HEK293 (cell line): Measurements from ENCODE around the gene KIAA0232.

Experiments used
- CTCF ChIA-PET: fragments of 350-600 bp; formaldehyde crosslinking; extraction: SDS; loops from one replicate; lab custom pipeline; 2021; ENCODE audit warnings: antibody characterized with exemption; lab: Yijun Ruan, JAX
- POLR2A ChIA-PET: fragments of 300-600 bp; formaldehyde crosslinking; extraction: SDS; loops from one replicate; lab custom pipeline; 2020; ENCODE audit warnings: antibody characterized with exemption, inconsistent platforms; lab: Yijun Ruan, JAX
- H3K27ac ChIP-seq: fragments of 200-500 bp; sonication (Bioruptor generic); 2 replicates; pipeline ENCODE4 v1.5.1; 2014; ENCODE audit warnings: low read depth, low read length, control low read depth, inconsistent platforms; ENCODE audit errors: extremely low read depth
- H3K36me3 ChIP-seq, 2 experiments: fragments of 200-500 bp in 1 of 2; sonication (Bioruptor generic) in 1 of 2; 1 replicate in 1 of 2; 2 replicates in 1 of 2; pipeline ENCODE4 v1.5.1; 2014 to 2017; ENCODE audit warnings: inconsistent platforms in 2 of 2, low read length in 2 of 2; ENCODE audit not compliant: control insufficient read depth in 2 of 2, insufficient read depth in 1 of 2
- H3K4me1 ChIP-seq: fragments of 200-500 bp; sonication (Bioruptor generic); 2 replicates; pipeline ENCODE4 v1.5.1; 2014; ENCODE audit warnings: mild to moderate bottlenecking, low read length, inconsistent platforms; ENCODE audit not compliant: control insufficient read depth, insufficient read depth
- H3K4me3 ChIP-seq: 2 replicates; pipeline ENCODE4 v1.5.1; 2011; ENCODE audit warnings: low read depth, mild to moderate bottlenecking, control low read depth, low read length, moderate library complexity
- H3K9me3 ChIP-seq: fragments of 200-500 bp; sonication (Bioruptor generic); 2 replicates; pipeline ENCODE4 v1.5.1; 2014; ENCODE audit warnings: low read depth, low read length, inconsistent platforms; ENCODE audit not compliant: control insufficient read depth, insufficient read depth
- GLI2 ChIP-seq: fragments of 450-650 bp; formaldehyde crosslinking; IDR thresholded peaks from 2 replicates; pipeline ENCODE4; 2017; ENCODE audit warnings: missing biosample characterization, missing genetic modification characterization, low read depth, borderline replicate concordance
- GLIS1 ChIP-seq: fragments of 450-650 bp; formaldehyde crosslinking; IDR thresholded peaks from 2 replicates; pipeline ENCODE4 v1.5.1; 2016; ENCODE audit warnings: missing biosample characterization, missing genetic modification characterization
- INSM2 ChIP-seq: fragments of 450-650 bp; formaldehyde crosslinking; IDR thresholded peaks from 2 replicates; pipeline ENCODE4 v1.5.1; 2016; ENCODE audit warnings: missing biosample characterization, missing genetic modification characterization
- MEIS1 ChIP-seq: sonication (generic); formaldehyde crosslinking; IDR thresholded peaks from 2 replicates; pipeline ENCODE4 v1.8.1; 2022; ENCODE audit warnings: missing genetic modification reagents, mild to moderate bottlenecking, borderline replicate concordance
- OSR2 ChIP-seq: fragments of 450-650 bp; formaldehyde crosslinking; IDR thresholded peaks from 2 replicates; pipeline ENCODE4 v1.5.1; 2016; ENCODE audit warnings: missing biosample characterization, missing genetic modification characterization
- OVOL3 ChIP-seq: fragments of 450-650 bp; formaldehyde crosslinking; IDR thresholded peaks from 2 replicates; pipeline ENCODE4 v1.5.1; 2016; ENCODE audit warnings: missing biosample characterization, missing genetic modification characterization
- PRDM1 ChIP-seq: fragments of 450-650 bp; formaldehyde crosslinking; IDR thresholded peaks from 2 replicates; pipeline ENCODE4; 2016; ENCODE audit warnings: missing biosample characterization, missing genetic modification characterization
- PRDM4 ChIP-seq: fragments of 450-650 bp; formaldehyde crosslinking; IDR thresholded peaks from 2 replicates; pipeline ENCODE4 v1.5.1; 2017; ENCODE audit warnings: missing biosample characterization, missing genetic modification characterization
- SETDB1 ChIP-seq: IDR thresholded peaks from one replicate; pipeline ENCODE4 v1.6.1; 2017; ENCODE audit warnings: mild to moderate bottlenecking, low read length, moderate library complexity, mixed read lengths; ENCODE audit not compliant: insufficient read length
- WT1 ChIP-seq: fragments of 450-650 bp; formaldehyde crosslinking; IDR thresholded peaks from 2 replicates; pipeline ENCODE4 v1.5.1; 2016; ENCODE audit warnings: missing biosample characterization, missing genetic modification characterization
- ZFP37 ChIP-seq: fragments of 450-650 bp; formaldehyde crosslinking; IDR thresholded peaks from 2 replicates; pipeline ENCODE4 v1.5.1; 2016; ENCODE audit warnings: missing biosample characterization, missing genetic modification characterization
- ZNF174 ChIP-seq: fragments of 450-650 bp; formaldehyde crosslinking; IDR thresholded peaks from 2 replicates; pipeline ENCODE4 v1.5.0; 2017; ENCODE audit warnings: missing biosample characterization, mild to moderate bottlenecking, missing genetic modification characterization
- ZNF18 ChIP-seq: fragments of 450-650 bp; formaldehyde crosslinking; IDR thresholded peaks from 2 replicates; pipeline ENCODE4 v1.5.1; 2016; ENCODE audit warnings: missing biosample characterization, missing genetic modification characterization
- ZNF184 ChIP-seq: fragments of 450-650 bp; IDR thresholded peaks from 2 replicates; pipeline ENCODE4 v1.5.1; 2018; ENCODE audit warnings: missing biosample characterization, mild to moderate bottlenecking, missing genetic modification characterization
- ZNF19 ChIP-seq: fragments of 450-650 bp; formaldehyde crosslinking; IDR thresholded peaks from 2 replicates; pipeline ENCODE4; 2016; ENCODE audit warnings: missing biosample characterization, missing genetic modification characterization, low read depth
- ZNF2 ChIP-seq: fragments of 450-650 bp; formaldehyde crosslinking; IDR thresholded peaks from 2 replicates; pipeline ENCODE4 v1.5.1; 2016; ENCODE audit warnings: missing biosample characterization, missing genetic modification characterization
- ZNF23 ChIP-seq: fragments of 450-650 bp; formaldehyde crosslinking; IDR thresholded peaks from 2 replicates; pipeline ENCODE4 v1.5.1; 2016; ENCODE audit warnings: missing biosample characterization, missing genetic modification characterization, borderline replicate concordance
- ZNF302 ChIP-seq: fragments of 450-650 bp; formaldehyde crosslinking; IDR thresholded peaks from 2 replicates; pipeline ENCODE4 v1.5.1; 2016; ENCODE audit warnings: missing biosample characterization, missing genetic modification characterization, low read depth
- ZNF335 ChIP-seq: fragments of 450-650 bp; formaldehyde crosslinking; conservative IDR thresholded peaks from 2 replicates; pipeline ENCODE4 v1.5.1; 2016; ENCODE audit warnings: missing biosample characterization, missing genetic modification characterization
- TF ChIP-seq, protein P1 (sequence below): fragments of 450-650 bp; formaldehyde crosslinking; IDR thresholded peaks from 2 replicates; pipeline ENCODE4 v1.5.1; 2016; ENCODE audit warnings: missing biosample characterization, missing genetic modification characterization
- TF ChIP-seq, protein P2 (sequence below): fragments of 450-650 bp; formaldehyde crosslinking; IDR thresholded peaks from 2 replicates; pipeline ENCODE4 v1.5.1; 2016; ENCODE audit warnings: missing biosample characterization, missing genetic modification characterization
- TF ChIP-seq, protein P3 (sequence below): fragments of 450-650 bp; formaldehyde crosslinking; IDR thresholded peaks from 2 replicates; pipeline ENCODE4 v1.5.1; 2017; ENCODE audit warnings: missing biosample characterization, missing genetic modification characterization

The KIAA0232 gene

DNA sequence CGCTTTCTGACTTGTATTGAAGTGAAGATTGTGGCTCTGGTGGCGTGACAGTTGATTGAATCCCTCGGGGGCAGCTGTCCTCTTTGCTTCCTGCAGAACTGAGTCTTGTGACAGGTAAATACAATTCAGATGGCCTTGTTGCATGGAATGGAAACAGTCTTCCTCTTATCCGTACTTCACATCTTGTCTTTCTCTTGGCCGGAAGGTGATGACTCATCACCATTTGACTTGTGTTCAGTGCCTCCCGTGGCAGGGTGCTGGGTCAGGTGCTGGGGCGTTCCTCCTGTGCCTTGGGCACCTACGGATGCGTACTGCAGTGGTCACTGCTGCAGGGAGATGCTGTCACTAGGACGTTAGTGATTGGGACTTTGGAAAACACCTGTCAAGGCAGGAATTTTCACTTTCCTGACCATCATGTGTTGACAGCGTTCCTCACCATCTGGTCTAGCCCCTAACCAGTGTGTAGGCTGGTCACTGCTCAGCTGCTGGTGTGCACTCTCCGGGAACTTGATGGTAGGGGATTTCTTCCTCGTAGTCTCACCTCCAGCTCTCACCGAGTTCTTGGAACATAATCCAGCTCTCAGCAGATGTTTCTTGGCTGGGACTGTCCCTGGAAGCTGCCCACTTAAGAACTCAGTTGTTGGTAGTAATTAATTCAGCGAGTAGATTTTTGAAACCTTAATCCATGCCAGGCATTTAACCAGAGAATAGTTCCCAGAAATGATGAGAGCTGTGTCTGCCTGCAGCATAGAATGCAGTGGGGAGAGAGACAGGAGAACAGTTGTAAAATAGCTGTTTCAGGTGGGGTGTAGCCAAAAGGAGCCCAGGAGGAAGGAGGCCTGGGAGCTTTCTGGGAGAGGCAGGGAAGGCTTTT is 134.3 kb downstream of the KIAA0232 start (continued):
- TF ChIP-seq ZNF184 (tag by site-specific recombination) = no peak
- 0 out of 2 replicates have a peak, but pooled peaks have one; percentile 34 for TF ChIP-seq ZNF18 (tag by site-specific recombination)
- peak; percentile 78 for TF ChIP-seq PRDM4 (tag by site-specific recombination)
- peak; percentile 24; the same call in 1 of the 2 replicates for TF ChIP-seq WT1 (tag by site-specific recombination)
- TF ChIP-seq PRDM1 (tag by site-specific recombination) = peak; percentile 48
- 0 out of 2 replicates have a peak, but pooled peaks have one; percentile 9 for TF ChIP-seq OSR2 (tag by site-specific recombination)
- TF ChIP-seq INSM2 (tag by site-specific recombination) = no peak

GRCh38 chr4:6917461-6918271 is 135.1 kb downstream of the KIAA0232 start:
- POLR2A ChIA-PET = interaction anchor here (0.9 to 1.1 kb wide), 2 partner anchors 9 kb away, joined by 3 read pairs; no protein-coding TSS in a partner anchor
- Histone ChIP-seq H3K4me3 (no peak overlapping the region), H3K4me1 (peaks cover 6% of the 10 kb centered on the region), H3K27ac (peak overlapping the region; percentile 18; the same call in 1 of the 2 replicates), H3K9me3 (no peaks in the 10 kb centered on the region), H3K36me3 (no peaks in the 10 kb centered on the region)
- CTCF ChIA-PET = interaction anchor here (0.6 to 1.3 kb wide), 6 partner anchors 16 to 889 kb away, joined by 3 to 5 read pairs (median 3); a partner anchor contains a TSS
- TF ChIP-seq ZNF302 (tag by site-specific recombination) (no peak), OSR2 (tag by site-specific recombination) (peak; percentile 99), ZNF23 (no peak), ZNF19 (tag by site-specific recombination) (no peak), ZNF174 (no peak), ZFP37 (tag by site-specific recombination) (no peak), GLIS1 (tag by site-specific recombination) (peak; percentile 95), ZNF2 (tag by site-specific recombination) (0 out of 2 replicates have a peak, but pooled peaks have one; percentile 22), ZNF335 (tag by site-specific recombination) (peak; percentile 21; the same call in 1 of the 2 replicates), MEIS1 (CRISPR knock-in tag) (no peak), OVOL3 (tag by site-specific recombination) (no peak), SETDB1 (no peak), GLI2 (tag by site-specific recombination) (no peak; the same call in 1 of the 2 replicates)
- TF ChIP-seq, protein P1, sequence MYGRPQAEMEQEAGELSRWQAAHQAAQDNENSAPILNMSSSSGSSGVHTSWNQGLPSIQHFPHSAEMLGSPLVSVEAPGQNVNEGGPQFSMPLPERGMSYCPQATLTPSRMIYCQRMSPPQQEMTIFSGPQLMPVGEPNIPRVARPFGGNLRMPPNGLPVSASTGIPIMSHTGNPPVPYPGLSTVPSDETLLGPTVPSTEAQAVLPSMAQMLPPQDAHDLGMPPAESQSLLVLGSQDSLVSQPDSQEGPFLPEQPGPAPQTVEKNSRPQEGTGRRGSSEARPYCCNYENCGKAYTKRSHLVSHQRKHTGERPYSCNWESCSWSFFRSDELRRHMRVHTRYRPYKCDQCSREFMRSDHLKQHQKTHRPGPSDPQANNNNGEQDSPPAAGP (tag by site-specific recombination) = peak; percentile 79
- TF ChIP-seq, protein P2, sequence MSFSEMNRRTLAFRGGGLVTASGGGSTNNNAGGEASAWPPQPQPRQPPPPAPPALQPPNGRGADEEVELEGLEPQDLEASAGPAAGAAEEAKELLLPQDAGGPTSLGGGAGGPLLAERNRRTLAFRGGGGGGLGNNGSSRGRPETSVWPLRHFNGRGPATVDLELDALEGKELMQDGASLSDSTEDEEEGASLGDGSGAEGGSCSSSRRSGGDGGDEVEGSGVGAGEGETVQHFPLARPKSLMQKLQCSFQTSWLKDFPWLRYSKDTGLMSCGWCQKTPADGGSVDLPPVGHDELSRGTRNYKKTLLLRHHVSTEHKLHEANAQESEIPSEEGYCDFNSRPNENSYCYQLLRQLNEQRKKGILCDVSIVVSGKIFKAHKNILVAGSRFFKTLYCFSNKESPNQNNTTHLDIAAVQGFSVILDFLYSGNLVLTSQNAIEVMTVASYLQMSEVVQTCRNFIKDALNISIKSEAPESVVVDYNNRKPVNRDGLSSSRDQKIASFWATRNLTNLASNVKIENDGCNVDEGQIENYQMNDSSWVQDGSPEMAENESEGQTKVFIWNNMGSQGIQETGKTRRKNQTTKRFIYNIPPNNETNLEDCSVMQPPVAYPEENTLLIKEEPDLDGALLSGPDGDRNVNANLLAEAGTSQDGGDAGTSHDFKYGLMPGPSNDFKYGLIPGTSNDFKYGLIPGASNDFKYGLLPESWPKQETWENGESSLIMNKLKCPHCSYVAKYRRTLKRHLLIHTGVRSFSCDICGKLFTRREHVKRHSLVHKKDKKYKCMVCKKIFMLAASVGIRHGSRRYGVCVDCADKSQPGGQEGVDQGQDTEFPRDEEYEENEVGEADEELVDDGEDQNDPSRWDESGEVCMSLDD (tag by site-specific recombination) = no peak
- TF ChIP-seq, protein P3, sequence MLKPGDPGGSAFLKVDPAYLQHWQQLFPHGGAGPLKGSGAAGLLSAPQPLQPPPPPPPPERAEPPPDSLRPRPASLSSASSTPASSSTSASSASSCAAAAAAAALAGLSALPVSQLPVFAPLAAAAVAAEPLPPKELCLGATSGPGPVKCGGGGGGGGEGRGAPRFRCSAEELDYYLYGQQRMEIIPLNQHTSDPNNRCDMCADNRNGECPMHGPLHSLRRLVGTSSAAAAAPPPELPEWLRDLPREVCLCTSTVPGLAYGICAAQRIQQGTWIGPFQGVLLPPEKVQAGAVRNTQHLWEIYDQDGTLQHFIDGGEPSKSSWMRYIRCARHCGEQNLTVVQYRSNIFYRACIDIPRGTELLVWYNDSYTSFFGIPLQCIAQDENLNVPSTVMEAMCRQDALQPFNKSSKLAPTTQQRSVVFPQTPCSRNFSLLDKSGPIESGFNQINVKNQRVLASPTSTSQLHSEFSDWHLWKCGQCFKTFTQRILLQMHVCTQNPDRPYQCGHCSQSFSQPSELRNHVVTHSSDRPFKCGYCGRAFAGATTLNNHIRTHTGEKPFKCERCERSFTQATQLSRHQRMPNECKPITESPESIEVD = peak; percentile 61
